GM21723 (cell line): ENCODE results near the gene OIT3.

ENCODE experiments used
- ATAC-seq: cut with Tn5 transposase; IDR thresholded peaks from one replicate; pipeline ENCODE4 v1.9.1; 2021; ENCODE audit warnings: mild to moderate bottlenecking, moderate library complexity; ENCODE audit not compliant: unreplicated experiment

OIT3 gene

GRCh38 chr10:72893136-72893798 lies at the start of gene OIT3:
OIT3 (plus strand) TSS chr10:72893739; CDS start chr10:72893799, 60 bp downstream.
- no peak for ATAC-seq

- ATAC-seq = no peak
Measured at GRCh38 chr10:72846238-72846637, 47.3 kb upstream of the OIT3 start.

- ATAC-seq = no peak
Measured at GRCh38 chr10:72847681-72848080, 45.9 kb upstream of the OIT3 start.

GRCh38 chr10:72850861-72851260 lies 42.7 kb upstream of the OIT3 start:
- no peak for ATAC-seq

GRCh38 chr10:72851509-72851908 lies 42.0 kb upstream of the OIT3 start:
- no peak for ATAC-seq

DNA sequence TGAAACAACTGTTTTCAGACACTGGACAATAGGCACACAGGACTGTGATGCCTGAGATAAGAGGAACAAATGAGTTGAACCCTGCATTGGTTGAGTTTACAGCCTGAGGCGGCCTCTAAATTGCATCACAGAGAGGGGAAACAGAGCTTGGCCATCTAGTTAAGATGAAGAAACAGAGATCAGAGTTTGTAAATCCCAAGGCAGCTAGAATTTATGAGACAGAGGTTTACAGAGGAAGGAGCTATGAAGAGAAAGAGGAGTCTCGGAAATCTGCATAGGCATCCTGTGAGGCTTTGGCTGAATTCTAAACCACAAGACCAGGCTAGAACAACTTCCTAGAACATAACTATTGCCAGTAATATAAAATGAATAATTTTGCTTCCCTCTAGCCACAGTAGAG lies 41.0 kb upstream of the OIT3 start:
- no peak for ATAC-seq

DNA sequence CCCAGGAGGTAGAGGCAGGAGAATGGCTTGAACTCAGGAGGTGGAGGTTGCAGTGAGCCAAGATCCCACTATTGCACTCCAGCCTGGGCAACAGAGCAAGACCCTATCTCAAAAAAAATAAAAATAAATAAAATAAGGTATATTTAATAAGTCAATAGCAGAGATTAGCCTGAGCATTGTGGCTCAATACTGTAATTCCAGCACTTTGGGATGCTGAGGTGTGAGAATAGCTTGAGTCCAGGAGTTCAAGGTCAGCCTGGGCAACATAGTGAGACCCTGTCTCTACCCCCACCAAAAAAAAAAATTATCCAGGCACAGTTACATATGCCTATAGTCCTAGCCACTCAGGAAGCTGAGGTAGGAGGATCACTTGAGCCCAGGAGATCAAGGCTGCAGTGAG lies 38.4 kb upstream of the OIT3 start:
- no peak for ATAC-seq

DNA sequence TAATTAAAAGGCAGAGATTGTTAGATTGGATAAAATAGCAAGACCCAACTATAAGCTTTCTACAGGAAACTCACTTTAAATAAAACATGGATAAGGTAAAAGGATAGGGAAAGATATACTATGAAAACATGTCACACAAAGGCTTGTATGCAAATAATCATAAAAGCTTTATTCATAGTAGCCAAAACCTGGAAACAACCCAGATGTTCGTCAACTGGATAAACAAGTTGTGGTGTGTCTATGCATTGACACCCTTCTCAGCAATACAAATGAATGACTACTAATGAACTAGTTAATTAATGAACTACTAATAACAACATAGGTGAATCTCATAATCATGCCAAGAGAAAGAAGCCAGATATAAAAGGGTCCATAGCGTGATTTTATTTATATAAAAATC lies 37.7 kb upstream of the OIT3 start:
- ATAC-seq = no peak

GRCh38 chr10:72858067-72858466 lies 35.5 kb upstream of the OIT3 start:
- no peak for ATAC-seq

GRCh38 chr10:72862957-72863356 lies 30.6 kb upstream of the OIT3 start:
- ATAC-seq = no peak

- ATAC-seq = no peak
Measured at GRCh38 chr10:72875250-72876055, 18.1 kb upstream of the OIT3 start.

- ATAC-seq = no peak
Measured at GRCh38 chr10:72879245-72879644, 14.3 kb upstream of the OIT3 start.

GRCh38 chr10:72881291-72881690 lies 12.2 kb upstream of the OIT3 start:
- no peak for ATAC-seq

DNA sequence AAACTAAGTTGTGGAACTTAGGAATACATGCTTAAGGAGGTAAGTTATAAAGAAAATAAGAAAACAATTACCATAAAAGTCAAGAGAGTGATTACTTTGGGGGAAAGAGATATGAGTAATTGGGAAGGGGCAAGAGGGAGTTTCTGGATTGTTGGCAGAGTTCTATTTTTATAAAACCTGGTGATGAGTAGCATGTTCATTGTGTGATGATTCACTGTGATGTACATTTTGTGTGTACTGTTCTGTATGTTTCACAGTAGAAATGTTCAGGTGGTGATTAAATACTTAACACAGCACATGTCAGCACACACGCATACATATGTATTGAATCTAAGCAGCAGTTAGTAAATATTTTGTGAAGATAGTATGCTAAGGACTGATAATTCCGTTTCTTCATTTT lies 9.7 kb upstream of the OIT3 start:
- no peak for ATAC-seq

DNA sequence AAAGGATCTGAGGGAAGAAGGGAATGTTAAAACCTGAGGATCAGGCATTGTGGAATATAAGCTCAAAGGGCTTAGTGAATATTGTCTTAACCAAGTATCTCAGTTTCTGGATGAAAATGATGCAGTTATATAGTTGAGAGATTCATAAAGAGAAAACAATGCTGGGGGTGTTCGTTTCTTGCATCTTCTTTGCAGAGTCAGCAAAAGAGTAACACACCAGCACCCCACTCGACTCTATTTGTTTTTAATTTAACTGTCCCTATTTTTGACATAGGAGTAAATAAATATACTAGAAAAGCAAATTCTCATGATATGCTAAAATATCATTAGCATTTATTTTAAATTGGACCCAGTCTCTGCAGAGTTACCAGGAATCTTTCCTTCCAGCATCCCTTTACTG lies 7.6 kb upstream of the OIT3 start:
- no peak for ATAC-seq

- no peak for ATAC-seq
Measured at GRCh38 chr10:72886621-72887020, 6.9 kb upstream of the OIT3 start.

- no peak for ATAC-seq
Measured at GRCh38 chr10:72887043-72887442, 6.5 kb upstream of the OIT3 start.

GRCh38 chr10:72888151-72888638 lies 5.3 kb upstream of the OIT3 start:
- no peak for ATAC-seq

DNA sequence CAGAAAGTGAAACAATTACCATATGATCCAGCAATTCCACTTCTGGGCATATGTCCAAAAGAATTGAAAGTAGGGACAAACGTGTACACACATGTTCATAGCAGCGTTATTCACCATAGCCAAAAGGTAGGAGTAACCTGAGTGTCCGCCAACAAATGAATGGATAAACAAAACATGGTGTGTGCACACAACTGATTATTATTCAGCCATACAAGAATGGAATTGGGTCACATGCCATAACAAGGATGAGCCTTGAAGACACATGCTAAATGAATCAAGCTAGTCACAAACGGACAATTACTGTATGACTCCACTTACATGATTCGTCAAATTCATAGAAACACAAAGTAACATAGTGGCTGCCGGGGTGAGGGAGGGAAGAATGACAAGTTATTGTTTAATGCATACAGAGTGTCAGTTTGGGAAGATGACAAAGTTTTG lies 4.1 kb upstream of the OIT3 start:
- ATAC-seq = no peak

DNA sequence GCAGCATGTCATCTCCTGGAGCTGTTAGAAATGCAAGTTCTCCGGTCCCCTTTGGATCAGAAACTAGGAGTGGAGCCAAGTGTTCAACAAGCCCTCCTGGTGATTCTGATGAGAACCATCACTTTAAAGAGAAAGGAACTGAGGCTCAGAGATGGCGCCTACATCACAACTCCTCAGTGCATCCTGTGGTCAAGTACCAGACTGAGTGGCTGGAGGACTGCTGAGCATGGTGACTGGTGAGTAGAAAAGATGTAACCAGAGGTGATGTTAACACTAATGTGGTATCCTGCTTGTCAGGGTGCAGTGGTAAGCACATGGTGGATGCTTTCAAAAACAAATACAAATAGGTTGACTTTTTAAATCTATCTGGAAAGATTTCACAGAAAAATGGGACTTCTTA lies 3.5 kb upstream of the OIT3 start:
- no peak for ATAC-seq

- no peak for ATAC-seq
Measured at GRCh38 chr10:72895236-72895850, 1.8 kb downstream of the OIT3 start.

- no peak for ATAC-seq
Measured at GRCh38 chr10:72898616-72899015, 5.1 kb downstream of the OIT3 start.
